Measurements from ENCODE around the gene SMCO1. TPM values are rescaled to one million over a fixed set of nuclear protein-coding genes. Genes with fewer than 3 reads are reported as not detected.

The SMCO1 gene
- polyA plus RNA-seq, 3 donors: not detected

DNA sequence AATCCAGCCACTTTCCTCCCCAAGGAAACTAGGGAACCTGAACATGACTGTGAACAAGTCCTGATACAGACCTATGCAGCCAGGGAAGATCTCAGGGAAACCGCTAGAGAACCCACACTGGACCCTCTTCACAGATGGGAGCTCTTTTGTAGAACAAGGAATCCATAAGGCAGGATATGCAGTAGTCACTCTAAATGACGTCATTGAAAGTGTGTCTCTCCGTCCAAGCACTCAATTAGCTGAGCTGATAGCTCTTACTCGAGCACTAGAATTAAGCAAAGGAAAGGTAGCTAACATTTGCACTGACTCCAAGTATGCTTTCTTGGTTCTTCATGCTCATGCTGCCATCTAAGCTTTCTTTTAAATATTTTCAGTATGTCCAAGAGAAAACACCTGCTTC is 10.0 kb upstream of the SMCO1 start:
- peaks cover 22 to 27% of the 10 kb centered on the region in 2 donors for H3K9me3 ChIP-seq (replicated peaks in 1 of 2; ENCODE audit: control insufficient read depth in 1 of 2, insufficient read depth in 1 of 2, low read length in 2 of 2)
- H3K4me1 Mint-ChIP-seq: peaks cover 6% of the 10 kb centered on the region
- peaks cover 14 to 31% (median 28%) of the 10 kb centered on the region in 7 donors for H3K9me3 Mint-ChIP-seq
- no peak for DNase-seq
- H3K27me3 Mint-ChIP-seq (ENCODE audit: low read depth in 3 of 3): peaks cover 0 to 13% (median 2%) of the 10 kb centered on the region in 3 donors
- no peaks in the 10 kb centered on the region for H4K20me1 ChIP-seq (ENCODE audit: insufficient read depth, low read length)
- H3K4me2 ChIP-seq (replicated peaks; ENCODE audit: extremely low read depth, low read length, poor library complexity, severe bottlenecking): no peak overlapping the region
- H3K27ac ChIP-seq (ENCODE audit: low read depth in 1 of 2, low read length in 2 of 2): no peak overlapping the region
- H2AFZ ChIP-seq (ENCODE audit: insufficient read depth, low read depth, low read length, poor library complexity, severe bottlenecking): no peak overlapping the region
- intact Hi-C loops (cut with micrococcal nuclease): loop anchor here in 1 of 2 donors (5.0 kb wide), 1 partner anchor 167 kb away; no protein-coding TSS in a partner anchor
- no peak overlapping the region for H3K9ac ChIP-seq (ENCODE audit: insufficient read depth, low read length, poor library complexity, severe bottlenecking)
- H3K4me3 ChIP-seq (replicated peaks in 1 of 3; ENCODE audit: low read depth in 2 of 3, low read length in 3 of 3): no peak overlapping the region
- 97% methylated on average over 4 of the region's 4 CpGs for WGBS (ENCODE audit: insufficient coverage)
- no peaks in the 10 kb centered on the region for H3K79me2 ChIP-seq (ENCODE audit: insufficient read depth, low read length)
- H3K36me3 ChIP-seq (replicated peaks in 1 of 2; ENCODE audit: control insufficient read depth in 1 of 2, insufficient read depth in 2 of 2, low read length in 2 of 2): no peaks in the 10 kb centered on the region
- no peak overlapping the region for H3K27ac Mint-ChIP-seq
- H3K4me1 ChIP-seq (ENCODE audit: control insufficient read depth in 1 of 2, insufficient read depth in 2 of 2, low read length in 2 of 2): peaks cover 8 to 10% of the 10 kb centered on the region in 2 donors
- TF ChIP-seq, protein P1, sequence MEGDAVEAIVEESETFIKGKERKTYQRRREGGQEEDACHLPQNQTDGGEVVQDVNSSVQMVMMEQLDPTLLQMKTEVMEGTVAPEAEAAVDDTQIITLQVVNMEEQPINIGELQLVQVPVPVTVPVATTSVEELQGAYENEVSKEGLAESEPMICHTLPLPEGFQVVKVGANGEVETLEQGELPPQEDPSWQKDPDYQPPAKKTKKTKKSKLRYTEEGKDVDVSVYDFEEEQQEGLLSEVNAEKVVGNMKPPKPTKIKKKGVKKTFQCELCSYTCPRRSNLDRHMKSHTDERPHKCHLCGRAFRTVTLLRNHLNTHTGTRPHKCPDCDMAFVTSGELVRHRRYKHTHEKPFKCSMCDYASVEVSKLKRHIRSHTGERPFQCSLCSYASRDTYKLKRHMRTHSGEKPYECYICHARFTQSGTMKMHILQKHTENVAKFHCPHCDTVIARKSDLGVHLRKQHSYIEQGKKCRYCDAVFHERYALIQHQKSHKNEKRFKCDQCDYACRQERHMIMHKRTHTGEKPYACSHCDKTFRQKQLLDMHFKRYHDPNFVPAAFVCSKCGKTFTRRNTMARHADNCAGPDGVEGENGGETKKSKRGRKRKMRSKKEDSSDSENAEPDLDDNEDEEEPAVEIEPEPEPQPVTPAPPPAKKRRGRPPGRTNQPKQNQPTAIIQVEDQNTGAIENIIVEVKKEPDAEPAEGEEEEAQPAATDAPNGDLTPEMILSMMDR (IDR thresholded peaks at IDR 0.05): no peak
- no peaks in the 10 kb centered on the region for H3K36me3 Mint-ChIP-seq
- no peaks in the 10 kb centered on the region for H3K27me3 ChIP-seq (ENCODE audit: control insufficient read depth in 2 of 2, insufficient read depth in 2 of 2, low read length in 2 of 2)
- no peak overlapping the region for H3K4me3 Mint-ChIP-seq

- Mint-ChIP-seq H3K4me1 (peaks cover 6% of the 10 kb centered on the region), H3K9me3 (peaks cover 20 to 37% (median 34%) of the 10 kb centered on the region in 7 donors), H3K4me3 (no peak overlapping the region), H3K27ac (no peak overlapping the region), H3K36me3 (no peaks in the 10 kb centered on the region), H3K27me3 (ENCODE audit: low read depth in 3 of 3) (peaks cover 0 to 13% (median 2%) of the 10 kb centered on the region in 3 donors)
- H3K79me2 ChIP-seq (ENCODE audit: insufficient read depth, low read length): no peaks in the 10 kb centered on the region
- intact Hi-C loops (cut with micrococcal nuclease): no loop called here
- H3K27me3 ChIP-seq (ENCODE audit: control insufficient read depth in 2 of 2, insufficient read depth in 2 of 2, low read length in 2 of 2): no peaks in the 10 kb centered on the region
- H4K20me1 ChIP-seq (ENCODE audit: insufficient read depth, low read length): no peaks in the 10 kb centered on the region
- no peak overlapping the region for H3K4me2 ChIP-seq (replicated peaks; ENCODE audit: extremely low read depth, low read length, poor library complexity, severe bottlenecking)
- H3K36me3 ChIP-seq (replicated peaks in 1 of 2; ENCODE audit: control insufficient read depth in 1 of 2, insufficient read depth in 2 of 2, low read length in 2 of 2): no peaks in the 10 kb centered on the region
- no peak overlapping the region for H3K9ac ChIP-seq (ENCODE audit: insufficient read depth, low read length, poor library complexity, severe bottlenecking)
- TF ChIP-seq, protein P1 (IDR thresholded peaks at IDR 0.05): no peak
- H2AFZ ChIP-seq (ENCODE audit: insufficient read depth, low read depth, low read length, poor library complexity, severe bottlenecking): no peak overlapping the region
- H3K4me3 ChIP-seq (replicated peaks in 1 of 3; ENCODE audit: low read depth in 2 of 3, low read length in 3 of 3): no peak overlapping the region
- WGBS (ENCODE audit: insufficient coverage): 85% methylated on average over 2 of the region's 5 CpGs
- peaks cover 8 to 10% of the 10 kb centered on the region in 2 donors for H3K4me1 ChIP-seq (ENCODE audit: control insufficient read depth in 1 of 2, insufficient read depth in 2 of 2, low read length in 2 of 2)
- no peak overlapping the region for H3K27ac ChIP-seq (ENCODE audit: low read depth in 1 of 2, low read length in 2 of 2)
- peaks cover 28 to 33% of the 10 kb centered on the region in 2 donors for H3K9me3 ChIP-seq (replicated peaks in 1 of 2; ENCODE audit: control insufficient read depth in 1 of 2, insufficient read depth in 1 of 2, low read length in 2 of 2)
- no peak for DNase-seq
Measured at GRCh38 chr3:196524527-196524926, 9.4 kb upstream of the SMCO1 start.
